Measurements from ENCODE around the gene SMYD3.

DNA sequence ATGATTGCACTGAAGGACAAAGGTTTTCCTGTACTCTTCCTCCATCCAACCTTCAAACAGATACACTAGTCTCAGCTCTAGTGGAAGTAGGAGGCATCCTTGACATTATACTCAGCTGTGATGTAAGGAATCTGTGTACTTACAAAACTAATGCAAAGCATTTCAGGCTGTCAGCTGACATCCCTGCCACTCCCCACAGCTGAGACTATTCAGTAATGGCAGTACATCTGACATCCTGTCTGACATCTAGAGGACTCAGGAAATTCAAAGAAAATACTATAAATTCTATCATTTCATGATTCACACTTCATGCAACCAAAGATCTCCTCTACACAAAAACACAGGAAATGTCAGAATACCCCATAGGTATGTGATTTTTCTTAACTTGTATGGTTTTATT lies 325.8 kb downstream of the SMYD3 start:
- no peak for TF ChIP-seq KLF16 (CRISPR knock-in tag; IDR thresholded peaks at IDR 0.05)
- TF ChIP-seq NFIC (IDR thresholded peaks at IDR 0.05; ENCODE audit: low read length) = no peak
- TF ChIP-seq CREB1 (IDR thresholded peaks at IDR 0.05) = no peak
- TF ChIP-seq CREB1 (CRISPR knock-in tag; IDR thresholded peaks at IDR 0.05) = no peak
- no peak for TF ChIP-seq KAT2B (IDR thresholded peaks at IDR 0.05; ENCODE audit: borderline replicate concordance, low read depth, low read length)
- TF ChIP-seq ZBTB8A (CRISPR knock-in tag; IDR thresholded peaks at IDR 0.05; ENCODE audit: borderline replicate concordance, low read depth) = no peak
- no peak for TF ChIP-seq MYNN (CRISPR knock-in tag; IDR thresholded peaks at IDR 0.05; ENCODE audit: low read depth)
- TF ChIP-seq ZBTB33 (CRISPR knock-in tag; IDR thresholded peaks at IDR 0.05) = no peak
- TF ChIP-seq, protein P1, sequence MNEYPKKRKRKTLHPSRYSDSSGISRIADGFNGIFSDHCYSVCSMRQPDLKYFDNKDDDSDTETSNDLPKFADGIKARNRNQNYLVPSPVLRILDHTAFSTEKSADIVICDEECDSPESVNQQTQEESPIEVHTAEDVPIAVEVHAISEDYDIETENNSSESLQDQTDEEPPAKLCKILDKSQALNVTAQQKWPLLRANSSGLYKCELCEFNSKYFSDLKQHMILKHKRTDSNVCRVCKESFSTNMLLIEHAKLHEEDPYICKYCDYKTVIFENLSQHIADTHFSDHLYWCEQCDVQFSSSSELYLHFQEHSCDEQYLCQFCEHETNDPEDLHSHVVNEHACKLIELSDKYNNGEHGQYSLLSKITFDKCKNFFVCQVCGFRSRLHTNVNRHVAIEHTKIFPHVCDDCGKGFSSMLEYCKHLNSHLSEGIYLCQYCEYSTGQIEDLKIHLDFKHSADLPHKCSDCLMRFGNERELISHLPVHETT (CRISPR knock-in tag; conservative IDR thresholded peaks at IDR 0.05) = no peak
- TF ChIP-seq POLR2A (IDR thresholded peaks at IDR 0.05; ENCODE audit: insufficient read depth in 1 of 2, low read depth in 2 of 2, low read length in 2 of 2) = no peak
- no peak for TF ChIP-seq ZNF256 (CRISPR knock-in tag; conservative IDR thresholded peaks at IDR 0.05)
- TF ChIP-seq ZNF367 (CRISPR knock-in tag; IDR thresholded peaks at IDR 0.05; ENCODE audit: borderline replicate concordance) = no peak
